CD14-positive monocyte (primary cell): Measurements from ENCODE around the gene PRKN. TPM values are rescaled to one million over a fixed set of nuclear protein-coding genes. Genes with fewer than 3 reads are reported as not detected.

Experiments used
- DNase-seq, 3 donors: peaks; one replicate each; pipeline ENCODE4 v3.0.0-alpha.2; 2011 to 2022
- H2AFZ ChIP-seq: 2 replicates; pipeline ENCODE4 v1.6.0; 2012; ENCODE audit warnings: mild to moderate bottlenecking, low read depth, low read length, inconsistent platforms; ENCODE audit not compliant: insufficient read depth, poor library complexity, severe bottlenecking
- H3K27ac ChIP-seq, 2 donors: 1 replicate in 1 of 2; 2 replicates in 1 of 2; pipeline ENCODE4 v1.5.1; 2012 to 2013; ENCODE audit warnings: low read length in 2 of 2, control low read depth in 1 of 2, inconsistent platforms in 1 of 2, low read depth in 1 of 2, mild to moderate bottlenecking in 1 of 2
- H3K27me3 ChIP-seq, 2 donors: one replicate each; pipeline versions ENCODE4 v1.6.0 to v1.6.1; 2011 to 2013; ENCODE audit warnings: low read length in 2 of 2; ENCODE audit not compliant: control insufficient read depth in 2 of 2, insufficient read depth in 2 of 2
- H3K36me3 ChIP-seq, 2 donors: replicated peaks in 1 of 2; 1 replicate in 1 of 2; 2 replicates in 1 of 2; pipeline versions ENCODE4 v1.5.1 to v1.6.1; 2012 to 2013; ENCODE audit warnings: low read length in 2 of 2, control low read depth in 1 of 2, inconsistent platforms in 1 of 2, mild to moderate bottlenecking in 1 of 2; ENCODE audit not compliant: insufficient read depth in 2 of 2, control insufficient read depth in 1 of 2
- H3K4me1 ChIP-seq, 2 donors: 1 replicate in 1 of 2; 2 replicates in 1 of 2; pipeline versions ENCODE4 v1.5.1 to v1.6.1; 2012 to 2013; ENCODE audit warnings: low read length in 2 of 2, control low read depth in 1 of 2, inconsistent platforms in 1 of 2, mild to moderate bottlenecking in 1 of 2, moderate library complexity in 1 of 2; ENCODE audit not compliant: insufficient read depth in 2 of 2, control insufficient read depth in 1 of 2
- H3K4me2 ChIP-seq: replicated peaks from 2 replicates; pipeline ENCODE3; 2012; ENCODE audit warnings: low read length, moderate library complexity, mild to moderate bottlenecking; ENCODE audit not compliant: poor library complexity, severe bottlenecking; ENCODE audit errors: extremely low read depth
- H3K4me3 ChIP-seq, 3 experiments: fragments of 200-600 bp in 1 of 3; sonication (generic) in 1 of 3; replicated peaks in 1 of 3; 1 replicate in 2 of 3; 2 replicates in 1 of 3; pipeline ENCODE4 v1.5.1; 2011 to 2013; ENCODE audit warnings: low read length in 3 of 3, mild to moderate bottlenecking in 3 of 3, control low read depth in 2 of 3, low read depth in 2 of 3, inconsistent platforms in 1 of 3, moderate library complexity in 1 of 3
- H3K79me2 ChIP-seq: 2 replicates; pipeline ENCODE4 v1.6.0; 2012; ENCODE audit warnings: mild to moderate bottlenecking, control low read depth, inconsistent platforms, low read length, moderate library complexity; ENCODE audit not compliant: insufficient read depth
- H3K9ac ChIP-seq: 2 replicates; pipeline ENCODE4 v1.6.0; 2017; ENCODE audit warnings: low read length, mild to moderate bottlenecking; ENCODE audit not compliant: insufficient read depth, poor library complexity, severe bottlenecking
- H3K9me3 ChIP-seq, 2 donors: replicated peaks in 1 of 2; 1 replicate in 1 of 2; 2 replicates in 1 of 2; pipeline versions ENCODE4 v1.5.1 to v1.6.1; 2012 to 2013; ENCODE audit warnings: low read length in 2 of 2, control low read depth in 1 of 2; ENCODE audit not compliant: control insufficient read depth in 1 of 2, insufficient read depth in 1 of 2
- H4K20me1 ChIP-seq: 2 replicates; pipeline ENCODE4 v1.6.0; 2012; ENCODE audit warnings: mild to moderate bottlenecking, low read length, control low read depth, moderate library complexity; ENCODE audit not compliant: insufficient read depth
- H3K27ac Mint-ChIP-seq, 7 donors: one replicate each; pipeline ENCODE4 v1.8.0; 2020; ENCODE audit warnings: mild to moderate bottlenecking in 7 of 7, mixed read lengths in 7 of 7, moderate library complexity in 6 of 7, inconsistent platforms in 2 of 7
- H3K27me3 Mint-ChIP-seq, 3 donors: one replicate each; pipeline ENCODE4 v1.8.0; 2021 to 2022; ENCODE audit warnings: low read depth in 3 of 3, mild to moderate bottlenecking in 3 of 3, mixed read lengths in 3 of 3, moderate library complexity in 3 of 3, inconsistent platforms in 1 of 3
- H3K36me3 Mint-ChIP-seq, 2 donors: one replicate each; pipeline ENCODE4 v1.8.0; 2020; ENCODE audit warnings: mixed read lengths in 2 of 2, inconsistent platforms in 1 of 2, mild to moderate bottlenecking in 1 of 2
- H3K4me1 Mint-ChIP-seq: one replicate; pipeline ENCODE4 v1.8.0; 2020; ENCODE audit warnings: mild to moderate bottlenecking, mixed read lengths
- H3K4me3 Mint-ChIP-seq, 2 donors: one replicate each; pipeline ENCODE4 v1.8.0; 2020; ENCODE audit warnings: mild to moderate bottlenecking in 2 of 2, mixed read lengths in 2 of 2, moderate library complexity in 1 of 2
- H3K9me3 Mint-ChIP-seq, 7 donors: one replicate each; pipeline ENCODE4 v1.8.0; 2020 to 2022; ENCODE audit warnings: mixed read lengths in 7 of 7, mild to moderate bottlenecking in 6 of 7, moderate library complexity in 6 of 7, inconsistent platforms in 2 of 7
- WGBS: methylation state at CpG from one replicate; pipeline ENCODE4 v1.1.5; 2013; ENCODE audit warnings: missing lambda C conversion rate; ENCODE audit not compliant: insufficient coverage; 5-methylcytosine and 5-hydroxymethylcytosine counted together
- intact Hi-C, 2 donors: fragments of 100-400 bp; cut with micrococcal nuclease; formaldehyde crosslinking; loops; one replicate each; pipeline versions ENCODE4 v1.15.0 to v1.15.1; 2023
- polyA plus RNA-seq, 3 donors: library from polyadenylated mRNA; depleted of rRNA in 1 of 3; unstranded in 2 of 3; stranded (reverse) in 1 of 3; fragments of 300-500 nt in 2 of 3; fragments of >200 nt in 1 of 3; fragmentation: Illumina TruSeq in 2 of 3; gene quantifications; 1 replicate in 2 of 3; 2 replicates in 1 of 3; pipeline ENCODE4 v1.2.3, GENCODE V29; 2012 to 2021
- TF ChIP-seq, protein P1 (sequence below): fragments of 200-600 bp; IDR thresholded peaks from one replicate; pipeline ENCODE4 v1.8.0; 2022; ENCODE audit warnings: antibody characterized with exemption, mild to moderate bottlenecking

The PRKN gene
- polyA plus RNA-seq, 3 donors, result 0.19 to 0.21 TPM; not detected in 1

- H3K27ac Mint-ChIP-seq, result no peak overlapping the region
- no peaks in the 10 kb centered on the region for H4K20me1 ChIP-seq
- 82% methylated on average over 4 of the region's 6 CpGs for WGBS
- no peak overlapping the region for H3K4me3 Mint-ChIP-seq
- H3K9ac ChIP-seq, result no peak overlapping the region
- peaks cover 49 to 61% of the 10 kb centered on the region in 2 donors for H3K9me3 ChIP-seq
- H3K36me3 ChIP-seq, result no peaks in the 10 kb centered on the region
- H3K9me3 Mint-ChIP-seq, result peaks cover 5 to 30% (median 21%) of the 10 kb centered on the region in 7 donors
- H3K27me3 Mint-ChIP-seq, result peaks cover 0 to 2% (median 0%) of the 10 kb centered on the region in 3 donors
- no peak overlapping the region for H2AFZ ChIP-seq
- no peaks in the 10 kb centered on the region for H3K4me1 Mint-ChIP-seq
- no peak overlapping the region for H3K4me2 ChIP-seq
- TF ChIP-seq, protein P1, sequence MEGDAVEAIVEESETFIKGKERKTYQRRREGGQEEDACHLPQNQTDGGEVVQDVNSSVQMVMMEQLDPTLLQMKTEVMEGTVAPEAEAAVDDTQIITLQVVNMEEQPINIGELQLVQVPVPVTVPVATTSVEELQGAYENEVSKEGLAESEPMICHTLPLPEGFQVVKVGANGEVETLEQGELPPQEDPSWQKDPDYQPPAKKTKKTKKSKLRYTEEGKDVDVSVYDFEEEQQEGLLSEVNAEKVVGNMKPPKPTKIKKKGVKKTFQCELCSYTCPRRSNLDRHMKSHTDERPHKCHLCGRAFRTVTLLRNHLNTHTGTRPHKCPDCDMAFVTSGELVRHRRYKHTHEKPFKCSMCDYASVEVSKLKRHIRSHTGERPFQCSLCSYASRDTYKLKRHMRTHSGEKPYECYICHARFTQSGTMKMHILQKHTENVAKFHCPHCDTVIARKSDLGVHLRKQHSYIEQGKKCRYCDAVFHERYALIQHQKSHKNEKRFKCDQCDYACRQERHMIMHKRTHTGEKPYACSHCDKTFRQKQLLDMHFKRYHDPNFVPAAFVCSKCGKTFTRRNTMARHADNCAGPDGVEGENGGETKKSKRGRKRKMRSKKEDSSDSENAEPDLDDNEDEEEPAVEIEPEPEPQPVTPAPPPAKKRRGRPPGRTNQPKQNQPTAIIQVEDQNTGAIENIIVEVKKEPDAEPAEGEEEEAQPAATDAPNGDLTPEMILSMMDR, result no peak
- no peak overlapping the region for H3K27ac ChIP-seq
- no peaks in the 10 kb centered on the region for H3K27me3 ChIP-seq
- no peaks in the 10 kb centered on the region for H3K79me2 ChIP-seq
- no peak for DNase-seq
- no peaks in the 10 kb centered on the region for H3K4me1 ChIP-seq
- no peaks in the 10 kb centered on the region for H3K36me3 Mint-ChIP-seq
- no peak overlapping the region for H3K4me3 ChIP-seq
- intact Hi-C loops, result no loop called here
Measured at GRCh38 chr6:161630674-161631073, 1096.9 kb downstream of the PRKN start.

DNA sequence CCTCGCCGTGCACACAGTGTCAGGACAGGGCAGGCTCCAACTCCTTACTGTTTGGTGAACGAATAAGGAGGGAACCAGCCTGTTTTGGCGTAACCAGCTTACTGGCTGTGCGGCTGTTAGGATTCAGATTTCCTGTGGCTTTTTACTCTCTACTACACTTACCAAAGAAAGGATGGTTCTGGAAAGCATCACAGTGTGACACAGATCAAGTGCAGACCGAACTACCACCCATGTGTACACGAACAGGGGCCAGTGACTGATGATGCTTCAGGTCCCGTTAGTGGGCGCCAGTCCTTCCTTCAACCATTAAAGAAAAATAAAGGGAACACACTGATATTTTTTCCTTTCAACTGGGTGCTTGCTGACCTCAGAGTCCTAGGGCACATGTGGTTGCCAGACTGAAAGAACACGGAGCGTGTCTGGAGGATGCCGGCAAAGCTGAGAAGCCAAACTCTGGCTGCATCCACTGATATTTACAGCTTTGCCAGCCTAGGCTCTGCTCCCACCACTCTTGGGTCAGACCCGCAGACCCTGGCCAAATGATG, 1101.4 kb downstream of the PRKN start:
- H3K4me1 Mint-ChIP-seq, result no peaks in the 10 kb centered on the region
- peaks cover 0 to 2% (median 0%) of the 10 kb centered on the region in 3 donors for H3K27me3 Mint-ChIP-seq
- H3K27ac ChIP-seq, result no peak overlapping the region
- H3K36me3 ChIP-seq, result no peaks in the 10 kb centered on the region
- TF ChIP-seq, protein P1, result no peak
- no peak overlapping the region for H3K27ac Mint-ChIP-seq
- H3K36me3 Mint-ChIP-seq, result no peaks in the 10 kb centered on the region
- H3K9ac ChIP-seq, result no peak overlapping the region
- H3K9me3 ChIP-seq, result peaks cover 39 to 46% of the 10 kb centered on the region in 2 donors
- WGBS, result 98% methylated on average over 13 of the region's 13 CpGs
- no peak overlapping the region for H3K4me2 ChIP-seq
- intact Hi-C loops, result no loop called here
- no peak overlapping the region for H3K4me3 Mint-ChIP-seq
- no peaks in the 10 kb centered on the region for H3K79me2 ChIP-seq
- peaks cover 5 to 21% (median 15%) of the 10 kb centered on the region in 7 donors for H3K9me3 Mint-ChIP-seq
- no peak overlapping the region for H2AFZ ChIP-seq
- no peak for DNase-seq
- no peaks in the 10 kb centered on the region for H4K20me1 ChIP-seq
- H3K4me1 ChIP-seq, result no peaks in the 10 kb centered on the region
- H3K4me3 ChIP-seq, result no peak overlapping the region
- no peaks in the 10 kb centered on the region for H3K27me3 ChIP-seq
